Mesendoderm (in vitro differentiated cells): Measurements from ENCODE around the gene ATAD2B.

Source experiments
- DNase-seq: peaks from one replicate; pipeline ENCODE4 v3.0.0; 2013
- H2AK5ac ChIP-seq: 2 replicates; pipeline ENCODE4 v1.6.1; 2013; ENCODE audit warnings: low read length, inconsistent platforms
- H2BK120ac ChIP-seq: 2 replicates; pipeline ENCODE4 v1.6.1; 2013; ENCODE audit warnings: low read depth, mild to moderate bottlenecking, low read length, moderate library complexity, mixed read lengths
- H2BK15ac ChIP-seq: replicated peaks from 2 replicates; pipeline ENCODE4 v1.6.1; 2013; ENCODE audit warnings: low read depth, mild to moderate bottlenecking, moderate library complexity
- H2BK5ac ChIP-seq: 2 replicates; pipeline ENCODE4 v1.6.1; 2013; ENCODE audit warnings: low read length, inconsistent platforms
- H3K18ac ChIP-seq: 2 replicates; pipeline ENCODE4 v1.6.1; 2013; ENCODE audit warnings: mild to moderate bottlenecking, low read length, mixed read lengths
- H3K23ac ChIP-seq: one replicate; pipeline ENCODE4 v1.6.1; 2013; ENCODE audit warnings: low read length
- H3K27ac ChIP-seq: 2 replicates; pipeline ENCODE4 v1.5.1; 2013; ENCODE audit warnings: low read depth, mild to moderate bottlenecking, inconsistent platforms, low read length, moderate library complexity
- H3K27me3 ChIP-seq: 2 replicates; pipeline ENCODE4 v1.6.1; 2013; ENCODE audit warnings: low read length, control low read depth, mild to moderate bottlenecking, inconsistent platforms; ENCODE audit not compliant: insufficient read depth, poor library complexity
- H3K36me3 ChIP-seq: 2 replicates; pipeline ENCODE4 v1.6.1; 2013; ENCODE audit warnings: low read length, inconsistent platforms; ENCODE audit not compliant: control insufficient read depth, insufficient read depth
- H3K4ac ChIP-seq: one replicate; pipeline ENCODE4 v1.6.1; 2013; ENCODE audit warnings: low read depth, mild to moderate bottlenecking, low read length, moderate library complexity
- H3K4me1 ChIP-seq: 2 replicates; pipeline ENCODE4 v1.6.1; 2013; ENCODE audit warnings: low read depth, low read length, inconsistent platforms; ENCODE audit not compliant: control insufficient read depth
- H3K4me2 ChIP-seq: 2 replicates; pipeline ENCODE4 v1.6.1; 2013; ENCODE audit warnings: low read length
- H3K4me3 ChIP-seq: 2 replicates; pipeline ENCODE4 v1.5.1; 2013; ENCODE audit warnings: mild to moderate bottlenecking, low read length
- H3K56ac ChIP-seq: one replicate; pipeline ENCODE4 v1.6.1; 2013; ENCODE audit warnings: low read length
- H3K79me1 ChIP-seq: 2 replicates; pipeline ENCODE4 v1.6.1; 2013; ENCODE audit warnings: low read length, inconsistent platforms
- H3K79me2 ChIP-seq: 2 replicates; pipeline ENCODE4 v1.6.1; 2013; ENCODE audit warnings: mild to moderate bottlenecking, low read length; ENCODE audit not compliant: control insufficient read depth, insufficient read depth
- H3K9ac ChIP-seq: 2 replicates; pipeline ENCODE4 v1.6.1; 2013; ENCODE audit warnings: low read length, inconsistent platforms
- H4K5ac ChIP-seq: one replicate; pipeline ENCODE4 v1.6.1; 2013; ENCODE audit warnings: low read length
- H4K8ac ChIP-seq: one replicate; pipeline ENCODE4 v1.6.1; 2013; ENCODE audit warnings: low read depth, mild to moderate bottlenecking, control low read depth, low read length, moderate library complexity
- WGBS: extraction: QIAGEN DNeasy Blood & Tissue Kit; methylation state at CpG from one replicate; pipeline ENCODE4 v1.1.7; 2013; ENCODE audit warnings: low lambda C conversion rate, missing lambda C conversion rate; ENCODE audit not compliant: insufficient coverage; ENCODE audit errors: extremely low coverage; 5-methylcytosine and 5-hydroxymethylcytosine counted together

The ATAD2B gene

DNA sequence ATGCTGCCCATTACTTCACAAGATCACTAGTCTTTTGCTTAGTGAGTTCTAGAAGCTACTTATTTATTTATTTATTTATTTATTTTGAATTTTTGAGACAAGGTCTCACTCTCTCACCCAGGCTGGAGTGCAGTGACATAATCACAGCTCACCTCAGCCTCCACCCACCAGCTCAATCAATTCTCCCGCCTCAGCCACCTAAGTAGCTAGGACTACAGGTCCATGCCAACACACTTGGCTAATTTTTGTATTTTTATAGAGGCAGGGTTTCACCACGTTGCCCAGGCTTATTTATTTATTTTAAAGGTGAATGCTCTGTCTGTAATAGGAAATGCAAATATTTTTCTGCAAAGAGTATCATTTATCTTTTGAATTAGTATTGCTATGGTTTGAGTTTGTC lies 67.7 kb downstream of the ATAD2B start:
- H3K9ac ChIP-seq: no peak overlapping the region
- H2BK15ac ChIP-seq: no peak overlapping the region
- H3K56ac ChIP-seq: no peak overlapping the region
- no peak for DNase-seq
- H3K36me3 ChIP-seq: no peaks in the 10 kb centered on the region
- H3K4me3 ChIP-seq: no peak overlapping the region
- H4K8ac ChIP-seq: no peak overlapping the region
- no peak overlapping the region for H3K4me2 ChIP-seq
- no peak overlapping the region for H3K18ac ChIP-seq
- H2BK120ac ChIP-seq: no peak overlapping the region
- no peaks in the 10 kb centered on the region for H3K79me2 ChIP-seq
- no CpG with 5 or more reads among the region's 2 CpGs for WGBS
- no peak overlapping the region for H3K4ac ChIP-seq
- H4K5ac ChIP-seq: no peak overlapping the region
- no peaks in the 10 kb centered on the region for H3K27me3 ChIP-seq
- H2BK5ac ChIP-seq: no peak overlapping the region
- H3K27ac ChIP-seq: no peak overlapping the region
- H2AK5ac ChIP-seq: no peak overlapping the region
- no peaks in the 10 kb centered on the region for H3K4me1 ChIP-seq
- no peak overlapping the region for H3K23ac ChIP-seq
- no peaks in the 10 kb centered on the region for H3K79me1 ChIP-seq

DNA sequence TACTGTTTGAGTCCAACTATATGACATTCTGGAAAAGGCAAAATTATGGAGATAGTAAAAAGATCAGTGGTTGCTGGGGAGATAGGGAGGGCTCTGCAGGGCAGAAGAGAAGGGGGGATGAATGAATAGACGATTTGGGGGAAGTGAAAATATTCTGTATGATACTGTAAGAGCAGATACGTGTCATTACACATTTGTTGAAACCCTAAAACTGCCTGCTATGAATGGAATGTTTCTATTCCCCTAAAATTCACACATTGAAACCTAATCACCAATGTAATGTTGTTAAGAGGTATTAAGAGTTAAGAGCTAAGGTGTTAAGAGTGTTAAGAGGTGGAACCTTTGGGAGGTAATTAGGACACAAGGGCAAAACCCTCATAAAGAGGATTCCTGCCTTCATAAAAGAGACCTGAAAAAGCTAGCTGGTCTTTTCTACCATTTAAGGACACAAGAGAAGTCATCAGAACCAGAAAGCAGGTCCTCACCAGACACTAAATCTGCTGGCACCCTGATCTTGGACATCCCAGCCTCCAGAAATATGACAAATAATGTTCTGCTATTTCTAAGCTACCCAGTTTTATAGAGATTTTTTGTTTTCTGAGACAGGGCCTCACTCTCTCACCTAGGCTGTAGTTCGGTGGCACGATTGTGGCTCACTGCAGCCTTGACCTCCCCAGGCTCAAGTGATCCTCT lies 76.2 kb downstream of the ATAD2B start:
- Histone ChIP-seq H4K8ac (no peak overlapping the region), H3K4me1 (no peaks in the 10 kb centered on the region), H3K79me2 (no peaks in the 10 kb centered on the region), H3K27ac (no peak overlapping the region), H3K36me3 (no peaks in the 10 kb centered on the region), H2BK15ac (no peak overlapping the region), H3K4ac (no peak overlapping the region), H3K9ac (no peak overlapping the region), H3K18ac (peak overlapping the region; percentile 40), H3K4me3 (no peak overlapping the region), H3K56ac (no peak overlapping the region), H2AK5ac (no peak overlapping the region), H2BK5ac (no peak overlapping the region), H3K23ac (no peak overlapping the region), H2BK120ac (no peak overlapping the region), H3K4me2 (no peak overlapping the region), H3K79me1 (no peaks in the 10 kb centered on the region), H3K27me3 (no peaks in the 10 kb centered on the region), H4K5ac (no peak overlapping the region)
- peak; percentile 53 for DNase-seq
- WGBS: no CpG with 5 or more reads among the region's 4 CpGs

GRCh38 chr2:23844905-23845304 lies 82.0 kb downstream of the ATAD2B start:
- Histone ChIP-seq H2AK5ac (no peak overlapping the region), H2BK15ac (no peak overlapping the region), H3K36me3 (no peaks in the 10 kb centered on the region), H2BK5ac (no peak overlapping the region), H2BK120ac (no peak overlapping the region), H3K56ac (no peak overlapping the region), H3K4me1 (no peaks in the 10 kb centered on the region), H3K4me2 (no peak overlapping the region), H3K18ac (no peak overlapping the region), H3K4me3 (no peak overlapping the region), H3K27me3 (no peaks in the 10 kb centered on the region), H4K5ac (no peak overlapping the region), H3K79me1 (no peaks in the 10 kb centered on the region), H4K8ac (no peak overlapping the region), H3K23ac (no peak overlapping the region), H3K79me2 (no peaks in the 10 kb centered on the region), H3K4ac (no peak overlapping the region), H3K27ac (no peak overlapping the region), H3K9ac (no peak overlapping the region)
- WGBS: no CpG with 5 or more reads among the region's 4 CpGs
- DNase-seq: no peak

- no peak overlapping the region for H2BK5ac ChIP-seq
- no peak overlapping the region for H2AK5ac ChIP-seq
- H3K4me3 ChIP-seq: no peak overlapping the region
- H2BK15ac ChIP-seq: no peak overlapping the region
- no peak overlapping the region for H4K8ac ChIP-seq
- H3K27me3 ChIP-seq: no peaks in the 10 kb centered on the region
- H2BK120ac ChIP-seq: no peak overlapping the region
- WGBS: no CpG with 5 or more reads among the region's 7 CpGs
- no peak overlapping the region for H3K23ac ChIP-seq
- peak; percentile 1 for DNase-seq
- no peak overlapping the region for H3K56ac ChIP-seq
- H3K4me1 ChIP-seq: no peaks in the 10 kb centered on the region
- no peaks in the 10 kb centered on the region for H3K79me1 ChIP-seq
- H3K79me2 ChIP-seq: no peaks in the 10 kb centered on the region
- H3K4me2 ChIP-seq: no peak overlapping the region
- no peak overlapping the region for H3K9ac ChIP-seq
- no peak overlapping the region for H3K27ac ChIP-seq
- H3K36me3 ChIP-seq: no peaks in the 10 kb centered on the region
- no peak overlapping the region for H4K5ac ChIP-seq
- H3K18ac ChIP-seq: no peak overlapping the region
- H3K4ac ChIP-seq: no peak overlapping the region
These were observed 83.6 kb downstream of the ATAD2B start for GRCh38 chr2:23843051-23843976.

DNA sequence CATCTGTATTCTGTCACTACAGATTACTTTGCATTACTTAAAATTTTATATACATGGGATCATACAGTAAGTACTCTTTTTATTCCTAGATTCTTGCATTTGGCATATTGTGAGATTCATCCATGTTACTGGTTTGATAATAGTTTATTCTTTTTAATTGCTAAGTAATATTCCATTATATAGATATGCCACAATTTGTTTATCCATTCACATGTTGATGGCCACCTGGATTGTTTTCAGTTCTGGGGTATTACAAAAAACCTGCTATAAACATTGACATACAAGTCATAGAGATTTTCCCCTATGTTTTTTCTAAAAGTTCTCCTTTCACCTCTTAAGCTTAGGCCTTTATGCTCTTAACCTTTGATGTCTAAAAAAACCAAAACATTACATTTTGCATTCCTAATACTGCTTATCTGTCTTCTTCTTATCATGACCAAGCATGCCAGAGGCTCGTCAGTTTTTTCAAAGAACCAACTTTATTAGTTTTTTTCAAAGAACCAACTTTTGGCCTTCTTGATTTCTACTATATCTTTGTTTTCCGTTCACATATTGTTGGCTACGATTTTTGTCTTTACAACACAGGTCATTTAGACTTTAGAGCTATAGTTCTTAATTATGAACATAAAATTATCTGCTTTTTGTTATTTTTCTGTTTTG lies 86.9 kb downstream of the ATAD2B start:
- Histone ChIP-seq H3K18ac (no peak overlapping the region), H2BK120ac (no peak overlapping the region), H3K4me3 (no peak overlapping the region), H4K8ac (no peak overlapping the region), H3K36me3 (no peaks in the 10 kb centered on the region), H3K23ac (no peak overlapping the region), H3K9ac (no peak overlapping the region), H2BK15ac (no peak overlapping the region), H3K27me3 (no peaks in the 10 kb centered on the region), H3K79me2 (no peaks in the 10 kb centered on the region), H4K5ac (no peak overlapping the region), H2AK5ac (no peak overlapping the region), H3K4me2 (no peak overlapping the region), H3K4ac (no peak overlapping the region), H3K4me1 (no peaks in the 10 kb centered on the region), H3K56ac (no peak overlapping the region), H2BK5ac (no peak overlapping the region), H3K79me1 (no peaks in the 10 kb centered on the region), H3K27ac (no peak overlapping the region)
- DNase-seq: no peak
- no CpG with 5 or more reads among the region's 3 CpGs for WGBS
